Activated naive CD4-positive, alpha-beta T cell treated with anti-CD3 and anti-CD28 coated beads, Interleukin-2, amount 50 U/mL, for 16 hours (primary cell): ENCODE data around the gene FGF11.
"Not testable (repeated sequence)": the region's sequence is repeated elsewhere in the genome, so short reads cannot be mapped to it uniquely, and the experiment has no call there.

ENCODE experiments used
- DNase-seq: peaks from one replicate; pipeline ENCODE4 v3.0.0-alpha.2; 2020

Gene FGF11

DNA sequence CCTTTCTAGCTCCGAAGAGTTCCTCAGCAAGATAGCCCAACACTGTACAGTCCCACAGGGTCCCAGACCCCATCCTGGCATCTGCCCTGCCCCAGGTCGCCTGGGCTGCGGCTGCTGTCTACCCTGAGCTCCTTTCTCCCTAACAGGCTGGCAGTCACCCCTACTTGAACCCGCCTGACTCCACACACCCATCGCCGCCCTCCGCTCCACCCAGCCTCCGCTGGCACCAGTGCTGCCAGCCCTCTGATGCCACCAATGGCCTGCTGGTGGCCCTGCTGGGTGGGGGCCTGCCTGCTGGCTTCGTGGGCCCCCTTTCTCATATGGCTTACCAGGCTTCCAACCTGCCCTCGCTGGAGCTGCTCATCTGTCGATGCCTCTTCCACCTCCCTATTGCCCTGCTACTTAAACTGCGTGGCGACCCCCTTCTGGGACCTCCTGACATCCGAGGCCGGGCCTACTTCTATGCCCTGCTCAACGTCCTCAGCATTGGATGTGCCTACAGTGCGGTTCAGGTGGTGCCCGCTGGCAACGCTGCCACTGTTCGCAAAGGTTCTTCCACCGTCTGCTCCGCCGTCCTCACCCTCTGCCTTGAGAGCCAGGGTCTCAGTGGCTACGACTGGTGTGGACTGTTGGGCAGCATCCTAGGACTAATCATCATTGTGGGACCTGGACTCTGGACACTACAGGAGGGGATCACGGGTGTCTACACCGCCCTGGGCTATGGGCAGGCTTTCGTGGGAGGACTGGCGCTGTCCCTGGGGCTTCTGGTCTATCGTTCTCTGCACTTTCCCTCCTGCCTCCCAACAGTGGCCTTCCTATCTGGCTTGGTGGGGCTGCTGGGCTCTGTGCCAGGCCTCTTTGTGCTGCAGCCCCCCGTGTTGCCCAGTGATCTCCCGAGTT lies 42.8 kb downstream of the FGF11 start:
- not testable (repeated sequence) for DNase-seq

DNA sequence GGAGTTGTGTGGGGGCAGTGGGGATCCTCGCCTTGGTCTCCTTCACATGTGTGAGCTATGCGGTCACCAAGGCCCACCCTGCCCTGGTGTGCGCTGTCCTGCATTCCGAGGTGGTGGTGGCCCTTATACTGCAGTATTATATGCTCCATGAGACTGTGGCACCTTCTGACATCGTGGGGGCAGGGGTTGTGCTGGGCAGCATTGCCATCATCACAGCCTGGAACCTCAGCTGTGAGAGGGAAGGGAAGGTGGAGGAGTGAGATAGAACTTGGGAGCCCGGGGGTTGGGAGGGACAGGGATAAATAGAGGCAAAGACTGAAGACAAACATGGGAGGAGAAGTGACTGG lies 43.4 kb downstream of the FGF11 start:
- not testable (repeated sequence) for DNase-seq

DNA sequence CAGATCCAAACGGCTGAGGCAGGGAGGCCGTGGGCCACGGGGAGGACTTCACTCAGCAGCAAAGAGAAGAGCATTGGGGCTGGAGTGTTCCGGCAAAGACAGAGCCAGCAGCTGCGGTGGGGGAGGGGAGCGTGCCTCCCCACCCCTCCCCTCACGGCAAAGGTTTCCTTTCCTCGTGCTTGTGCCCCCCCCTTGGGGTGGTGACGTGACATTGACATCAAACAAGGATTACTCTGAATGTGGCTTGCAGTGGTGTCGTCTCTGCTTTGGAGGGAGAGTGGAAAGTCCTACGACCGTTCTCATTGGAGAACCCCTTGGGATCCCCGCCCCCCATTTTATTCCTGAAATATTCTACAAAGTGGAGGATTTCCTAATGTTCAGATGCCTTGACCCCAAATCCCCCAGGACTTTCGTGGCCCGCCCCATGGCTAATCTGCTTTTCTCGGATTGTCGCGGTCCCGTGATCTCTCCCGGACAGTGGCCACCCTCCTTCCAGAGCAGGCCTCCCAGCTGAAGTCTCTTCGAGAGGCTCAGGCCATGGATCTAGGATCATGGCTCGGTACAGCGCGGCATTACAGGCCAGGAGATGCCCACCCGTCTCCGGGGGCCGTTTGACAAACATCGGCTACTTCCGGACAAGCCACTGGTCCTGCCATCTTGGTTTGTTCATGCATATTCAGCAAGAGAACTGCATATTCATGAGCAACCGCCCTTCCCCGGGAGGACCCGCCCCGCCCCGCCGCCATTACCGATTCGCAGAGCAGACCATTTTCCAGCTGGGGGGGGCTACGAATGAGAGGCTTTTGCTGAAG lies 44.1 kb downstream of the FGF11 start:
- peak; percentile 96 for DNase-seq

DNA sequence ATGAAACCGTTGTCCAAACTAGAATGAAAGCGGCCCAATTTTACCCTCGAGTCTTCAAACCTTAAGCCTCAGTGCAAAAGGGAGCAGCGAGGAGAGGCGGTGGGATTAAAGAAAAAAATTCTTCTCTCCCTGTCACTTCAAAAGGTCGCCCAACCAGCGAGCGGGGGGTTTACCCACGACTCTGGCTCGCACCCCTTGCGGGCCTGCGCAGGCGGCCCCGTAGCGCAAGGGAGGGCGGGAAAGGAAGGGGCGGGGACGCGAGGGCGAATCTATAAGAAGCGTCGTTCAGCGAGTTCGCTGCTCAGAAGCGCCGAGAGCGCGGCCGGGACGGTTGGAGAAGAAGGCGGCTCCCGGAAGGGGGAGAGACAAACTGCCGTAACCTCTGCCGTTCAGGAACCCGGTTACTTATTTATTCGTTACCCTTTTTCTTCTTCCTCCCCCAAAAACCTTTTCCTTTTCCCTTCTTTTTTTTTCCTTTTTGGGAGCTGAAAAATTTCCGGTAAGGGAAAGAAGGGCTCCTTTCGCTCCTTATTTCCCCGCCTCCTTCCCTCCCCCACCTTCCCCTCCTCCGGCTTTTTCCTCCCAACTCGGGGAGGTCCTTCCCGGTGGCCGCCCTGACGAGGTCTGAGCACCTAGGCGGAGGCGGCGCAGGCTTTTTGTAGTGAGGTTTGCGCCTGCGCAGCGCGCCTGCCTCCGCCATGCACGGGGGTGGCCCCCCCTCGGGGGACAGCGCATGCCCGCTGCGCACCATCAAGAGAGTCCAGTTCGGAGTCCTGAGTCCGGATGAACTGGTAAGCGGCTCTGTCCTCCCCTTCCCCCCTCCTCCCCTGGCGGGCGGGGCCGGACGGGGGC lies 45.0 kb downstream of the FGF11 start, which contains the start of gene POLR2A:
Gene POLR2A (plus strand): TSS at position 300 of the 852 bp plus-strand sequence.
- DNase-seq = peak; percentile 96

DNA sequence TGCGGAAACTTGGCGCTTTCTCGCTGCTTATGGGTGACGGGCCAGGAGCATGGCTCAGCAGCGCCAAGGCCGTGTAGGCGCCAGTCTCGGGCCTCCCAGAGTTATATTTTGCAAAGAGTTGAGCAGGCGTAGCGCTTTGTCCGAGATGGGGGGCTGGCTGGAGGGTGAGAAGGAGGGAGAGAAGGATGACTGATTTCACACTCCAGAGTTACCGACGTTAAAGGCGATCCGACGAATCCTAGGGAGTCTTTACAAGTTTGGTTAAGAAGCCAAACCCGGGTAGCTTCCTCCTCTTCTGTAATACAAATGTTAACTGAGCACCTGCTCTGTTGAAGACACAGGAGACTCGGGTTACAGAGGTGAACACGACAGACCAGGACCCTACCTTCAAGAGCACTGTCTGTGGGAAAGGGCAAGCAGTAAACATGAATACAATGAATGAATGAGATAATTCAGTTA lies 45.6 kb downstream of the FGF11 start:
- no peak for DNase-seq

DNA sequence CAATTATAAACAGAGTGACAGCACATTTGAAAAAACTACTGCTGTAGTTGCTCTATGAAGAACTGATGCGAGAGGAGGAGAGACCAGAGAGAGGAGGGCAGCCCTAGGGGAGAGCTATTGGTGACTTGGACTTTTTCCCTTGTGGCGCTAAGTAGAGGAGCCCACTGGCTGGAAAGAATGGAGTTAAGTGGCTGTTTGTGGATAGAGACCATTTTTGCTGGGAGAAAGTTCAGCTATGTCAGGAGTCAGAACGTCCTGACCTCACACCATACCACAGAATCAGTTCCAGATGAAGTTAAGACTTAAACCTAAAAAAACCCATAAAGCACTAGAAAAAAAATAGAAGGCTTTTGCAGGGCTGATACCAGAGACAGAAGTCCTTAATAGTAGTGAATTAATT lies 46.9 kb downstream of the FGF11 start:
- DNase-seq = no peak

DNA sequence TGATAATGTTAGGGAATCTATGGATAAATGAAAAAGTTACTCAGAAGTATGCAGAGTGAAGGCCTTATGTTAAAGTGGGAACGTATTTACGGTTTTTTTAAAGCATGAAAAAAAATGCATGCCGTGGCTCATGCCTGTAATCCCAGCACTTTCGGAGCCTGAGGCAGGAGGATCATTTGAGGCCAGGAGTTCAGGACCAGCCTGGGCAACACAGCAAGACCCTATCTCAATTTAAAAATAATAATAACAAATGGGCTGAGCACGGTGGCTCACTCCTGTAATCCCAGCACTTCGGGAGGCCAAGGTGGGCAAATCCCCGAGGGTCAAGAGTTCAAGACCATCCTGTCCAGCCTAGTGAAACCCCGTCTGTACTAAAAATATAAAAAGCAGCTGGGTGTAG lies 50.8 kb downstream of the FGF11 start:
- no peak for DNase-seq

DNA sequence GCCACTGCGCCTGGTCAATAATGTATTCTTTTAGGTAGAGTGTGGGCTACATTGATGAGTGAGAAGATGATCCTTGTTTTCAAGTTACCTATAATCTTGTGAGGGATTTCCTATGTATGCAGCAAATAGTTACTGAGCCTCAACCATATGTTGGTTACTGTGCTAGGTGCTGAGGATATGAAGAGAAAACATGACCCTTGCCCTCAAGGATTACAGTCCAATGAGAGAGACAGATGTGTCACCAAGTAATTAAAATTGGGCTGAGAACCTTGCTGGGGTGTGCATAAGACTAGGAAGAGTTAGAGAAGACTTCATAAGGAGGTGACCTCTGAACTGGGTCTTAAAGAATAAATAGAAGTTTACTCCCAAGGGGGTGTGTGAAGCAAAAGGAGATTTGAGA lies 52.3 kb downstream of the FGF11 start:
- DNase-seq = no peak

DNA sequence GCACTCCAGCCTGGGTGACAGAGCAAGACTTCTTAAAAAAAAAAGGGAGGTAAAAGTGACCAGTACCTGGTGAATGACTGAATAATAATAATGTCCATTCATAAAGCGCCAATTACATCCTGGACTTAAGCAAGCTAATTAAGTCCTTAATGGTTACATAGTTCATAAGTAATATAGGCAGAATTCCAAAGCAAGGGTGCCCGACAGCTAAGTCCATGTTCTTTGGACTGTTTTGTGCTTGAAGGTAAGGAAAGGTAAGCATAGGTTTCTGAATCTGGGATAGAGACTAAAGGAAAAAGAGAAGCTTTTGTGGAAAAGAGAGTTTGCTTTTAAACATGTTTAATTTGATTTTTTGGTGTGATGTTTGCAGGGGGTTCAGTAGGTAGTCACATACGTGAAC lies 54.6 kb downstream of the FGF11 start:
- no peak for DNase-seq
